Measurements from ENCODE around the gene AZIN2.
A peak's percentile ranks its signal among the peaks of the same experiment; 100 is the strongest.
"Not testable (repeated sequence)": the region's sequence is repeated elsewhere in the genome, so short reads cannot be mapped to it uniquely, and the experiment has no call there.

The AZIN2 gene

DNA sequence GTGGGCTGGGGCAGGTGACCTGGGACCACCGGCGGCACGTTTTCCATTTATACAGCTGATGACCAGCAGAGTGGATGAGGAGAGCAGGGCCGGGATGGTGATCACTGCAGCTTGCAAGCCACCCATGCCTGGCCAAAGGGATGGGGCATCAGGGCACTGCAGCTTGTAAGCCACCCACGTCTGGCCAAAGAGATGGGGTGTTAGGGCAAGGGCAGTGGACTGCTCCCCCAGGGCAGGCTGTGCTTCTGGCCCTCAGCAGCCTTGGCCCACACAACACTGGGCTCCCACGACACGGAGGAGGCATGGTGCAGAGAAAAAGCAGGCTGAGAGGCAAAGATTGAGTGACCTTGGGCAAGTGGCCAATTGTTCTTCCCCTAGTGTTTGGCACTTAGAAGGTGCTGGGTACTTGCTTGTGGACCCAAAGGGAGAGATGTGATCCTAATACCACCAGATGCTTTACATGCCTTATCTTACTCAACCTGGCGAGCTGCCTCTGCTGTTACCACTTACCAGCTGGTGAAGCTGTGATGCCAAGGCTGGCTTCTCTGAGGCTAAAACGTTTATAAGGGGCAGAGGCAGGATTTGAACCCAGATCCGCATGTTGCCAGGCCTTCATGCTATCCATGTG lies 52.6 kb downstream of the AZIN2 start:
- TF ChIP-seq, protein P1, sequence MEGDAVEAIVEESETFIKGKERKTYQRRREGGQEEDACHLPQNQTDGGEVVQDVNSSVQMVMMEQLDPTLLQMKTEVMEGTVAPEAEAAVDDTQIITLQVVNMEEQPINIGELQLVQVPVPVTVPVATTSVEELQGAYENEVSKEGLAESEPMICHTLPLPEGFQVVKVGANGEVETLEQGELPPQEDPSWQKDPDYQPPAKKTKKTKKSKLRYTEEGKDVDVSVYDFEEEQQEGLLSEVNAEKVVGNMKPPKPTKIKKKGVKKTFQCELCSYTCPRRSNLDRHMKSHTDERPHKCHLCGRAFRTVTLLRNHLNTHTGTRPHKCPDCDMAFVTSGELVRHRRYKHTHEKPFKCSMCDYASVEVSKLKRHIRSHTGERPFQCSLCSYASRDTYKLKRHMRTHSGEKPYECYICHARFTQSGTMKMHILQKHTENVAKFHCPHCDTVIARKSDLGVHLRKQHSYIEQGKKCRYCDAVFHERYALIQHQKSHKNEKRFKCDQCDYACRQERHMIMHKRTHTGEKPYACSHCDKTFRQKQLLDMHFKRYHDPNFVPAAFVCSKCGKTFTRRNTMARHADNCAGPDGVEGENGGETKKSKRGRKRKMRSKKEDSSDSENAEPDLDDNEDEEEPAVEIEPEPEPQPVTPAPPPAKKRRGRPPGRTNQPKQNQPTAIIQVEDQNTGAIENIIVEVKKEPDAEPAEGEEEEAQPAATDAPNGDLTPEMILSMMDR (IDR thresholded peaks at IDR 0.05; ENCODE audit: low read depth, low read length, missing control alignments), result no peak
- H3K4me3 ChIP-seq (replicated peaks; ENCODE audit: low read depth, low read length), result no peak overlapping the region
- DNase-seq (ENCODE audit: extremely low read depth, low read depth), result no peak

DNA sequence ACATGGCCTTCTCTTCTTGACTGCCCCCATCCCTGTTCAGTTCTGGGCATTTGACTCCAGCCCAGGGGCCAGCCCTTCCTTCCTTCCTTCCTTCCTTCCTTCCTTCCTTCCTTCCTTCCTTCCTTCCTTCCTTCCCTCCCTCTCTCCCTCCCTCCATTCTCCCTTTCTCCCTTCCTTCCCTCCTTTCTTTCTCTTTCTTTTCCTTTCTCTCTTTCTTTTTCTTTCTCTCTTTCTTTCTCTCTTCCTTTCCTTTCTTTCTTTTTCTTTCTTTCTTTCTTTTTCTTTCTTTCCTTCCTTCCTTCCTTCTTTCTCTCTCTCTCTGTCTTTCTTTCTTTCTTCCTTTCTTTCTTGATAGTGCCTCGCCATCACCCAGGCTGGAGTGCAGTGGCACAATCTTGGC lies 55.1 kb downstream of the AZIN2 start:
- H3K4me3 ChIP-seq (replicated peaks; ENCODE audit: low read depth, low read length), result not testable (repeated sequence)

DNA sequence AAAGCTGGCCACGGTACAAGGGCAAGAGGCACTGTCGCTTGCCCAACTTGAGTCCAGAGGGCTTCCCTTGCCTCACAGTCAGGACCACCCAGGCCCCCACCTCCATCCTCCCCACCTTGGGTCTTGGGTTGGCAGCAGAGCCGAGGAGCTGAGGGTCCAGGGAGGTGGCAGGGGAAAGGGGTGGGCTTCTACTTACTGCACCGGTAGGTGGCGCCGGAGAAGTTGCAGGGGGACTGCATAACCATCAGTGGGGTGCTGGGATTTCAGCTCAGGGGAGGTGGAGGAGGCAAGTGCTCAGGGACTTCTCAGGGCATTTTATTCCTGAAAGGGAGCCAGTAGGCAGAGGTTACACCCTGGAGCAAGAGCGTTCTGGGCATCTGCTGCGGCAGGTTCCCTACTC lies 56.8 kb downstream of the AZIN2 start:
- no peak for DNase-seq (ENCODE audit: extremely low read depth, low read depth)
- TF ChIP-seq, protein P1 (IDR thresholded peaks at IDR 0.05; ENCODE audit: low read depth, low read length, missing control alignments), result peak; percentile 76
- no peak overlapping the region for H3K4me3 ChIP-seq (replicated peaks; ENCODE audit: low read depth, low read length)

More for the DNA sequence above, 55.1 kb downstream of the AZIN2 start:
- DNase-seq (ENCODE audit: extremely low read depth, low read depth), result not testable (repeated sequence)

DNA sequence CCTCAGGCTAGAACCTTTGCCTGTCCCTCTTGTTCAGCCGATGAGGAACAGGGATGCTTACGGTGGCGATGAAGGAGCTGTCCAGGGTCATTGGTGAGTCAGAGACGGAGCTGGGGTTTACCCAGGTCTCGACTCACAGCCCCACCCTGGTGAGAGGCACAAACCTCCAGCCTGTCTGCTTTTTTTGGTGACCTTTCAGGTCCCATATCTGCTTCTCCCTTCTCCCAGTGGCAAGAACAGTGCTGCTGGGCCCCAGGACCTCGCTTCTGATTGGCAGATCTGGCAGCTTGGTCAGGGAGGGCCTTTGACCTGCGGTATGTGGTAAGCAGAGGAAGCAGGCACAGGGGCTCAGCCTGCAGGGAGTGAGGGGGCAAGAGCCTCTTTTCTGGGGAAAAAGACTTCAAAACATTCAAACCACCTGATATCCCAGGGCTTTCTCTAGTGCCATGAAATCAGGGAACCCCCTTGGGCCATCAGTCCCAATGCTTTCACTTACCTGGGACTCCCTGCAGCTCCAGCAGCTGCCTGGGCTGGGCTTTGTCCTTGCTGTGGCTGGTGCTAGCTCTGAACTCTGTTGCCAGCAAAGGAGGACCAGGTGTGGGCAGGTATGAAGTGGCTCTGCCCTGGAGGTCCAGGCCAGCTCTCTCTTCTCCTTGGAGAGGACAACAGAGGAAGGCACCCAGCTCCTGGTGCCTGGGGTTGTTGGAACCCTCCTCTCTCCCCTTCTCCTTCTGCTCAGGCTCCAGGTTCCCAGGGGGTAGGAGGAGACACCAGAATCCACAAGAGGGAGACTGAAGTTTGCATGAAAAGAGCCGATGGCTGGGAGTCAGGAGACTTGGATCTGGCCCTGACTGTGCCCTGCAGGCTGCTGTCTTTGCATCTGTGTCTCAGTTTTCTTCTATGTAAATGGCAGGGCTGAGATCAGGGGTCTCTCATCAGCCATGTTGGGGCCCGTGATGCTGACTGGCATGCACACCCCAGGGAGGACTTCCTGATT lies 59.5 kb downstream of the AZIN2 start:
- TF ChIP-seq, protein P1 (IDR thresholded peaks at IDR 0.05; ENCODE audit: low read depth, low read length, missing control alignments), result no peak
- H3K4me3 ChIP-seq (replicated peaks; ENCODE audit: low read depth, low read length), result no peak overlapping the region
- no peak for DNase-seq (ENCODE audit: extremely low read depth, low read depth)

DNA sequence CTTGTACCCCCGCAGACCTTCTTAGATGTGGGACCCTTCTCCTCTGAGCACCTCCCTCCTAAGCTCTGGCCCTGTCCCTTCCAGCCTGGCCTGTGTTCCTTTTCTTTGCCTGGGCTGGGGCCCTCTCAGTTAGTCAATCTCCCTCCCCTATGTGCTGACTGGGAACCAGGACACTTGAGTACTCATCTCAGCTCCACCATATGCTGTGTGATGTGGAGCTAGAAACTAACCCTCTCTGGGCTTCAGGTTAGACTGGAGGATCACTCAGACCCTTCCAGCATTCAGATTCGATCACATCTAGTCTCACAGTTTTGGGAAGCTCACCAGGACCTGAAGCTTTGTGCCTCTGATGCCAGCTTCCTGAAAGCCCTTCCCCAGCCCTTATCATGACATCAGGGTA lies 60.3 kb downstream of the AZIN2 start:
- no peak for DNase-seq (ENCODE audit: extremely low read depth, low read depth)
- TF ChIP-seq, protein P1 (IDR thresholded peaks at IDR 0.05; ENCODE audit: low read depth, low read length, missing control alignments), result no peak

DNA sequence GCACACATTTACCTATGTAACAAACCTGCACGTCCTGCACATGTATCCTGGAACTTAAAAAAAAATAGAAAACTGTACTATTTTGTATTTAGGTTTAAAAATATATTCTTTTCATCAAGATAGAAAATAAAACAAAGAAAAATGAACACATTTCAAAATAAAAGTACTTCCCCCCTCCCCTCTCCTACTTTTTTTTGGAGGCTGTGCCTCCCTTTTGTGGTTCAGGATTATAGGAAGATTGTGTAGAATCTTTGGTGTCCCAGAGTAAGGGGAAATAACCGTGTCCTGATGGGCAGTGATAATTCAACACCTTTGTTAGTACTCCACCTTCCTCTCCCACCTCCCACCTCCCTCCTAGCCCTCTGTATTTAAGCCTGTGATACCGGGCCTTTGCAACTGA lies 60.8 kb downstream of the AZIN2 start:
- TF ChIP-seq, protein P1 (IDR thresholded peaks at IDR 0.05; ENCODE audit: low read depth, low read length, missing control alignments), result no peak
- H3K4me3 ChIP-seq (replicated peaks; ENCODE audit: low read depth, low read length), result no peak overlapping the region
- no peak for DNase-seq (ENCODE audit: extremely low read depth, low read depth)

More for the DNA sequence above, 60.3 kb downstream of the AZIN2 start:
- no peak overlapping the region for H3K4me3 ChIP-seq (replicated peaks; ENCODE audit: low read depth, low read length)

DNA sequence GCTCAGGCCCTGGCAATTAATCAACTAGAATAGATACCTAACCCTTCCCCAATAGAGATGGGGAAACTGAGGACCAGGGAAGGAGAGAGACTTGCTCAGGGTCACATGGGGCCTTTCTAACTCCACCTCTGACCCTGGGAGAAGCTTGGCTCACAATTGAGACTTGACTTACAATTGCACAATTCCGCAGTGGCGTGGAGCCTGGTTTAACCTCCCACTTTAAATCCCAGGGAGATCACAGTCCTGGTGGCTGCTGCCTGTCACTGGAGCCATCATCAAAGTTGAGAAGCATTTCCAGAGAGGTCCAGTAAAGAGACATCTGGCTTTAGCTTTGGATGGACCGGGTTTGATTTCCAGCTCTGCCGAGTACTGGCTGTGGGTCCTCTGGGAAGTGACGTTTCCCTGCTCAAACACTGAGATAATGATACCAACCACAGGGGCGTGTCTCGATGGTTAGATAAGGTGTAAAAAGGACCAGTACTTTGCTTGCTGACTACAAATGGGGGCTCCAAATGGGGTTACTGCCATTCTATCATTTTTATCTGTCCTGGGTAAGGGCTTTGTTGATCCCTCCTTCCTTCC lies 61.6 kb downstream of the AZIN2 start:
- TF ChIP-seq, protein P1 (IDR thresholded peaks at IDR 0.05; ENCODE audit: low read depth, low read length, missing control alignments), result no peak

More for the DNA sequence above, 61.6 kb downstream of the AZIN2 start:
- no peak overlapping the region for H3K4me3 ChIP-seq (replicated peaks; ENCODE audit: low read depth, low read length)
- DNase-seq (ENCODE audit: extremely low read depth, low read depth), result no peak

Data from HFF-Myc (cell line).